CD4-positive, alpha-beta memory T cell (primary cell): ENCODE data around the gene CD3G. TPM values are rescaled to one million over a fixed set of nuclear protein-coding genes. Genes with fewer than 3 reads are reported as not detected.

Experiments
- CTCF ChIA-PET: fragments of 350-600 bp; sonication (Branson Sonifier 250); formaldehyde crosslinking; loops from one replicate; lab custom pipeline; 2021; ENCODE audit warnings: inconsistent platforms; ENCODE audit not compliant: partially characterized antibody; lab: Charles Lee
- POLR2A ChIA-PET: fragments of 350-600 bp; sonication (Branson Sonifier 250); formaldehyde crosslinking; loops from one replicate; lab custom pipeline; 2021; ENCODE audit not compliant: partially characterized antibody; lab: Charles Lee
- DNase-seq, 5 donors: peaks; one replicate each; pipeline versions ENCODE4 v3.0.0 to v3.0.0-alpha.2; 2020 to 2022; ENCODE audit warnings: mixed read lengths in 1 of 5
- H3K27ac ChIP-seq: one replicate; pipeline ENCODE4 v1.7.0; 2013; ENCODE audit warnings: low read depth, low read length
- H3K27me3 ChIP-seq: 2 replicates; pipeline ENCODE4 v1.7.0; 2013; ENCODE audit warnings: mild to moderate bottlenecking, low read length, moderate library complexity; ENCODE audit not compliant: insufficient read depth
- H3K36me3 ChIP-seq: 2 replicates; pipeline ENCODE4 v1.7.0; 2013; ENCODE audit warnings: mild to moderate bottlenecking, low read length, moderate library complexity; ENCODE audit not compliant: insufficient read depth
- H3K4me1 ChIP-seq: 2 replicates; pipeline ENCODE4 v1.7.0; 2013; ENCODE audit warnings: mild to moderate bottlenecking, low read length, moderate library complexity; ENCODE audit not compliant: insufficient read depth
- H3K4me3 ChIP-seq, 2 donors: one replicate each; pipeline ENCODE4 v1.7.0; 2013; ENCODE audit warnings: low read length in 2 of 2, mild to moderate bottlenecking in 1 of 2
- H3K9me3 ChIP-seq, 2 donors: one replicate each; pipeline ENCODE4 v1.7.0; 2013; ENCODE audit warnings: low read length in 2 of 2, control low read depth in 1 of 2; ENCODE audit not compliant: control insufficient read depth in 1 of 2
- H3K27ac Mint-ChIP-seq, 7 donors: one replicate each; pipeline ENCODE4 v1.8.0; 2020 to 2021; ENCODE audit warnings: mixed read lengths in 7 of 7, mild to moderate bottlenecking in 6 of 7, inconsistent platforms in 3 of 7, moderate library complexity in 3 of 7
- H3K27me3 Mint-ChIP-seq, 2 donors: one replicate each; pipeline ENCODE4 v1.8.0; 2020 to 2021; ENCODE audit warnings: mixed read lengths in 2 of 2
- H3K36me3 Mint-ChIP-seq, 2 donors: one replicate each; pipeline ENCODE4 v1.8.0; 2020 to 2021; ENCODE audit warnings: mixed read lengths in 2 of 2, inconsistent platforms in 1 of 2, mild to moderate bottlenecking in 1 of 2
- H3K4me1 Mint-ChIP-seq, 4 donors: one replicate each; pipeline ENCODE4 v1.8.0; 2020 to 2021; ENCODE audit warnings: mixed read lengths in 4 of 4, mild to moderate bottlenecking in 1 of 4
- H3K4me3 Mint-ChIP-seq, 8 donors: one replicate each; pipeline ENCODE4 v1.8.0; 2020 to 2021; ENCODE audit warnings: mixed read lengths in 8 of 8, mild to moderate bottlenecking in 7 of 8, moderate library complexity in 6 of 8, inconsistent platforms in 3 of 8
- H3K9me3 Mint-ChIP-seq, 8 donors: one replicate each; pipeline ENCODE4 v1.8.0; 2020 to 2021; ENCODE audit warnings: mixed read lengths in 8 of 8, mild to moderate bottlenecking in 5 of 8, inconsistent platforms in 3 of 8, moderate library complexity in 1 of 8
- intact Hi-C: fragments of 100-400 bp; cut with micrococcal nuclease; formaldehyde crosslinking; loops from one replicate; pipeline ENCODE4 v1.15.1; 2023
- polyA plus RNA-seq, 2 donors: library from polyadenylated mRNA; unstranded; fragments of 300-500 nt; fragmentation: Illumina TruSeq; gene quantifications; one replicate each; pipeline ENCODE4 v1.2.3, GENCODE V29; 2021
- total RNA-seq, 2 experiments: library from RNA; stranded (reverse); gene quantifications; one replicate each; pipeline ENCODE4 v1.2.3, GENCODE V29; 2021

Gene CD3G
- total and polyA plus RNA-seq, 4 experiments from 2014 or later, result 131 to 417 (median 198) TPM

DNA sequence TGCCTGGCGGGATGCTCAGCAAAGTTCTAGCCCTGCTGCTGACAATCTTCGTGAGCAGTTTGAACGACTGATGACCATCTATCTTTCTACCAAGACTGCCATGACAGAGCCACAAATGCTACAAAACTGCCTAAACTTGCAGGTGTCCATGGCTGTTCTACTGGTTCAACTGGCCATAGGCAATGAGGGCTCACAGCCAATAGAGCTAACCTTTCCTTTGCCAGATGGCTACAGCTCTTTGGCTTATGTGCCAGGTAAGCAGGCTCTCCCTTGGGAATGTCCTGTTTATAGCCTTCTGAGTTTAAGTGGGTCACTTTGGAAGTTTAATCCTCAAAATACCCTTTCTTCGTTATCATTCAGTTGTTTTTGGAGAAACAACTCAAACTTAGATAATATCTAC is 35.4 kb downstream of the CD3G start:
- Mint-ChIP-seq H3K4me1 (no peaks in the 10 kb centered on the region), H3K36me3 (peaks cover 63 to 78% of the 10 kb centered on the region in 2 donors), H3K27me3 (no peaks in the 10 kb centered on the region), H3K27ac (no peak overlapping the region), H3K4me3 (no peak overlapping the region), H3K9me3 (no peaks in the 10 kb centered on the region)
- intact Hi-C loops, result no loop called here
- Histone ChIP-seq H3K27me3 (no peaks in the 10 kb centered on the region), H3K36me3 (peaks cover 89% of the 10 kb centered on the region), H3K4me3 (no peak overlapping the region), H3K9me3 (no peaks in the 10 kb centered on the region), H3K4me1 (no peaks in the 10 kb centered on the region), H3K27ac (no peak overlapping the region)
- POLR2A ChIA-PET, result interaction anchor here (0.6 kb wide), 1 partner anchor 9 kb away, joined by 3 read pairs; no protein-coding TSS in a partner anchor
- no peak for DNase-seq
- CTCF ChIA-PET, result interaction anchor here (0.6 kb wide), 1 partner anchor 13 kb away, joined by 3 read pairs; no protein-coding TSS in a partner anchor

DNA sequence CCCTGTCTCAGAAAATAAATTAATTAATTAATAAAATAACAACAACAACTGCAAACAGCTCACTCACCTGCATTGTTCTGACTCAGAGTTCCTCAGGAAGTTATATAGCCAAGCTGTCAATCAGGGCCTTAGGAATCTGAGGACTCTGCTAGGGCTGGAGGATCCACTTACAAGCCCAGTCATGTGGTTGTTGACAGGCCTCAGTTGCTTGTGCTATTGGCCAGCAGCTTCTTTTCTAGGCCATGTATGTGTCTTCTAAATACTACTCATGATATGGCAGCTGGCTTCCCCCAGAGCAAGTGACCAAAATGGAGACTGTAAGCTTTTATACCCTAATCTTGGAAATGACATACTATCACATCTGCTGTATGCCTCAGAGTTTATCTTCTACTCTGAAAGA is 36.4 kb downstream of the CD3G start:
- Histone ChIP-seq H3K27me3 (no peaks in the 10 kb centered on the region), H3K27ac (no peak overlapping the region), H3K4me1 (no peaks in the 10 kb centered on the region), H3K36me3 (peaks cover 89% of the 10 kb centered on the region), H3K4me3 (no peak overlapping the region), H3K9me3 (no peaks in the 10 kb centered on the region)
- peaks cover 65 to 82% of the 10 kb centered on the region in 2 donors for H3K36me3 Mint-ChIP-seq
- no peak for DNase-seq
- no peaks in the 10 kb centered on the region for H3K27me3 Mint-ChIP-seq
- CTCF ChIA-PET, result interaction anchor here (1.1 kb wide), 1 partner anchor 108 kb away, joined by 3 read pairs; no protein-coding TSS in a partner anchor
- POLR2A ChIA-PET, result no interaction called here
- peak overlapping the region in 1 of 7 donors; percentile 29 for H3K27ac Mint-ChIP-seq
- H3K9me3 Mint-ChIP-seq, result no peaks in the 10 kb centered on the region
- no peak overlapping the region for H3K4me3 Mint-ChIP-seq
- intact Hi-C loops, result loop anchor here (5.0 kb wide), 1 partner anchor 107 kb away; no protein-coding TSS in a partner anchor
- no peaks in the 10 kb centered on the region for H3K4me1 Mint-ChIP-seq

DNA sequence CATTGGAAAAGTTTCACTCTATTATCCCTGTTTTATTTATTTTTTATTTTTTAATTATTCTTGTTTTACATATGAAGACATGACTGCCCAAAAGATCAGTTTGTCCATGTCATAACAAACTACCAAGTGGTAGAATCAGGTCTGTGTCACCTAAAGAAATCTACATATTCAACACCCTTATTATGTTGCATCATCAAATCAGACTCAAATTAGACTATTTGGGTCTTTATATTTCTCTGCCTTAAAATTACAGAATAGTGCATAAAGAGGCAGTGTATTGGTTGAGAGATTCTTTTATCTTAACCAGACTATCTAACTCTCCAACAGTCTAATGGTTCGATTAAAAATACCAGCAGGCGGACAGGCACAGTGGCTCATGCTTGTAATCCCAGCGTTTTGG is 38.8 kb downstream of the CD3G start:
- no peaks in the 10 kb centered on the region for H3K27me3 ChIP-seq
- Mint-ChIP-seq H3K4me3 (no peak overlapping the region), H3K27me3 (no peaks in the 10 kb centered on the region), H3K4me1 (no peaks in the 10 kb centered on the region), H3K9me3 (no peaks in the 10 kb centered on the region), H3K36me3 (peaks cover 72 to 86% of the 10 kb centered on the region in 2 donors), H3K27ac (no peak overlapping the region)
- CTCF ChIA-PET, result no interaction called here
- POLR2A ChIA-PET, result no interaction called here
- H3K9me3 ChIP-seq, result no peaks in the 10 kb centered on the region
- peaks cover 96% of the 10 kb centered on the region for H3K36me3 ChIP-seq
- no peak for DNase-seq
- H3K27ac ChIP-seq, result no peak overlapping the region
- H3K4me1 ChIP-seq, result no peaks in the 10 kb centered on the region
- intact Hi-C loops, result loop anchor here (5.0 kb wide), 1 partner anchor 104 kb away; no protein-coding TSS in a partner anchor
- H3K4me3 ChIP-seq, result no peak overlapping the region

DNA sequence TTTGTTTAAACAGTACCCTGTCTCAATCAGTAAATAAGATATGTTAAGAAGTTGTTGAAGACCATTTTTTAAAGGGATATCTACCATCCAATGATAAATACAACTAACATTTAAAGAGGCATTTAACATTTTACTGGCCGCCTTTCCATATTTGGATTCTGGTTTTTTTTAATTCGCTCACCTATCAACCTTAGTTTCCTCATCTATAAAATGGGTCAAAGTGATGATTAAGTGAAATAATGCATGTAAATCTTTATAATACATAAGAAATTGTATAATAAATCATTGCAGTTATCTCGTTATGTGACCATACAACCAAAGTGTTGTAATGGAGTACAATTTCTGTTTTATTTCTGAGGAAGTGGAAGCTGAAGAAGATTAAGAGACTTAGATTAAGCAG is 39.5 kb downstream of the CD3G start:
- Mint-ChIP-seq H3K4me1 (no peaks in the 10 kb centered on the region), H3K27me3 (no peaks in the 10 kb centered on the region), H3K4me3 (no peak overlapping the region), H3K9me3 (no peaks in the 10 kb centered on the region), H3K27ac (peak overlapping the region in 2 of 7 donors; percentile 22 to 50), H3K36me3 (peaks cover 68 to 87% of the 10 kb centered on the region in 2 donors)
- ChIA-PET CTCF (interaction anchor here (0.6 kb wide), 2 partner anchors 46 to 234 kb away, joined by 3 read pairs; no protein-coding TSS in a partner anchor), POLR2A (no interaction called here)
- intact Hi-C loops, result loop anchor here (5.0 kb wide), 1 partner anchor 104 kb away; no protein-coding TSS in a partner anchor
- peaks cover 96% of the 10 kb centered on the region for H3K36me3 ChIP-seq
- H3K4me3 ChIP-seq, result no peak overlapping the region
- H3K27ac ChIP-seq, result no peak overlapping the region
- no peaks in the 10 kb centered on the region for H3K27me3 ChIP-seq
- H3K9me3 ChIP-seq, result no peaks in the 10 kb centered on the region
- no peaks in the 10 kb centered on the region for H3K4me1 ChIP-seq
- DNase-seq, result no peak

DNA sequence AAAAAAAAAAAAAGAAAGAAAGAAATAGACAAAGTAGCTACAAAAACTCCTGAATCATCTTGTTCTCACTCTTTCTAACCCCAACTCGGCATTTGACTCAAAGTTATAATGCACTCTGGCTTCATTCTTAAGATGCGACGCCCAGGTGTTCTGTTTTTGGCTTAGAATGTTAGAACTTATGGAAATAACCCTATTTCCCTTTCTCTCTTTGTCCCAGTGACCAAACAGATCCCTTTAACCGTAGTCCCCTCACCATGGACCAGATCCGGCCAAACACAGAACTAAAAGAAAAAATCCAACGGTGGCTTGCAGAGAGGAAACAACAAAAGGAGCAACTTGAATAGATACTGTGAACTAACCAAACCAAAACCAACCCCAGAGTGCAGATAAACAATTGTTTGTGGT is 52.0 kb downstream of the CD3G start:
- H3K36me3 ChIP-seq, result peaks cover 39% of the 10 kb centered on the region
- peak in 4 of 5 donors; percentile 22 to 44 (median 38) for DNase-seq
- intact Hi-C loops, result no loop called here

DNA sequence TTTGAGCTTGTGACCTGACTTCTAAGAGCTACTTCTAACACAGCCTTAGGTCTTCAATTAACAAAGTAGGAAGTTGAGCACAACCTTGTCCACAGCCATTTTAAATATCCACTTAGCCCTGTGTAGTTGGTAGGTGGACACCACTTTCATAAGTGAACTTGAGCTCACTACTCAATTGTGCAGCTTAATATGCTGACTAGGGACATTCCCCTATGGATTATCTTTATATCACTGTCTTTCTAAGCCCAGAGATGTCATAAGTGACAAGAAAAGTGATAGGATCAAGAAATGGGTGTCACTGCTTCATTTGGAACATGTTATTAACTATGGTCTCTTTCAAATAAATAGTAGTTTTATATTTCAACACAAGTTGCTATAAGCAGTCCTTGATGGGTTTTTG is 53.3 kb downstream of the CD3G start:
- no peak for DNase-seq
- H3K27ac ChIP-seq, result peak overlapping the region; percentile 82
- Mint-ChIP-seq H3K27ac (peak overlapping the region; percentile 70 to 100 (median 99)), H3K36me3 (peaks cover 18 to 51% of the 10 kb centered on the region in 2 donors), H3K9me3 (peaks cover 0 to 2% (median 0%) of the 10 kb centered on the region in 8 donors), H3K4me1 (peaks cover 27 to 67% (median 54%) of the 10 kb centered on the region in 4 donors), H3K27me3 (no peaks in the 10 kb centered on the region), H3K4me3 (no peak overlapping the region)
- H3K4me3 ChIP-seq, result no peak overlapping the region
- POLR2A ChIA-PET, result interaction anchor here (0.8 to 8.4 kb wide), 5 partner anchors 9 to 633 kb away, joined by 3 to 163 read pairs (median 4); partner anchors contain the start of genes CD3D, KMT2A, SLC37A4 and UBE4A
- no peaks in the 10 kb centered on the region for H3K9me3 ChIP-seq
- H3K4me1 ChIP-seq, result peaks cover 55% of the 10 kb centered on the region
- CTCF ChIA-PET, result interaction anchor here (1.0 to 2.1 kb wide), 6 partner anchors 23 to 199 kb away, joined by 3 to 10 read pairs (median 4); no protein-coding TSS in a partner anchor
- H3K27me3 ChIP-seq, result no peaks in the 10 kb centered on the region
- intact Hi-C loops, result no loop called here
- peaks cover 28% of the 10 kb centered on the region for H3K36me3 ChIP-seq

More for the DNA sequence above, 52.0 kb downstream of the CD3G start:
- Mint-ChIP-seq H3K4me3 (peak overlapping the region; percentile 26 to 87 (median 66)), H3K4me1 (peaks cover 21 to 53% (median 44%) of the 10 kb centered on the region in 4 donors), H3K27ac (peak overlapping the region; percentile 92 to 100 (median 99)), H3K9me3 (no peaks in the 10 kb centered on the region), H3K27me3 (no peaks in the 10 kb centered on the region), H3K36me3 (peaks cover 23 to 48% of the 10 kb centered on the region in 2 donors)
- CTCF ChIA-PET, result interaction anchor here (1.5 kb wide), 1 partner anchor 10 kb away, joined by 5 read pairs; no protein-coding TSS in a partner anchor
- H3K4me3 ChIP-seq, result no peak overlapping the region
- H3K27ac ChIP-seq, result peak overlapping the region; percentile 82
- no peaks in the 10 kb centered on the region for H3K27me3 ChIP-seq
- POLR2A ChIA-PET, result interaction anchor here (0.7 to 8.4 kb wide), 3 partner anchors 41 to 90 kb away, joined by 3 to 163 read pairs (median 4); partner anchors contain the start of gene KMT2A
- no peaks in the 10 kb centered on the region for H3K9me3 ChIP-seq
- H3K4me1 ChIP-seq, result peaks cover 50% of the 10 kb centered on the region
